ENCODE results near the gene CARD18.

The CARD18 gene

DNA sequence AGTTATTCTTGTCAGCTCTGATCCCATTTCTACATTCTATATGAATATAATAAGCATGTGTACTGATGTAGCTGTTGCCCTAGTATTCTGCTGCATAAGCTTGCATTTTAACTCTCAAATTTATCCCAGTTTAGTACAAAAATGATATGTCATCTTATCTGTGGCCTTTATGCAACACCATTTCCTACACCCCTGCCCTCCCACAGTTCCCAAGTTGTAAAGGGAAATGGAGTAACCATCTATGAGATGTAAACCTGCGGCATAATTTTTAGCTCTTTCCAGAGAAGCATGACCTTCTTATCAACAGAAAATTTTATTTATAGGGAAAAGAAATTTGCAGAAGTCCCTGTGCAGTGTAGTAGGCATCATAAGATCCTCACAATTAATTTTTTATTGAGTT, 18.9 kb upstream of the CARD18 start:
- DNase-seq (ENCODE audit: extremely low read depth, insufficient read length), result no peak

DNA sequence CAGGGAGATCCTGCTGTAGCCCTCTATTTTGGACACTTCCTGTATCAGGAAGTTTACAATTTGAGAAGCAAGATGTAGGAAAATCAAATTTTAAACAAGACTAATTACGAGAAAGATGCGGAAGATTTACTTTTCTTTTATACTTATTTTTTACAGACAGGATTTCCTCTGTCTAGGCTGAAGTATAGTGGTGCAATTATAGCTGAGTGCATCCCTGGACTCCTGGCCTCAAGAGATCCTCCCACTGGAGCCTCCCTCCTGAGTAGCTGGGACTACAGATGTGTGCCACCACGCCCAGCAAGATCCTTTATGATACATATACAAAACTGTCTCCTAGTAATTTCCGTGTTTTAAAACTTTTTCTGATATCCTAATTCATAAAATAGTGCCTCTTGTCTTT, 17.2 kb upstream of the CARD18 start:
- no peak for DNase-seq (ENCODE audit: extremely low read depth, insufficient read length)
- H3K27me3 ChIP-seq (replicated peaks; ENCODE audit: control insufficient read depth, insufficient read depth, low read length), result no peaks in the 10 kb centered on the region
- TF ChIP-seq, protein P1, sequence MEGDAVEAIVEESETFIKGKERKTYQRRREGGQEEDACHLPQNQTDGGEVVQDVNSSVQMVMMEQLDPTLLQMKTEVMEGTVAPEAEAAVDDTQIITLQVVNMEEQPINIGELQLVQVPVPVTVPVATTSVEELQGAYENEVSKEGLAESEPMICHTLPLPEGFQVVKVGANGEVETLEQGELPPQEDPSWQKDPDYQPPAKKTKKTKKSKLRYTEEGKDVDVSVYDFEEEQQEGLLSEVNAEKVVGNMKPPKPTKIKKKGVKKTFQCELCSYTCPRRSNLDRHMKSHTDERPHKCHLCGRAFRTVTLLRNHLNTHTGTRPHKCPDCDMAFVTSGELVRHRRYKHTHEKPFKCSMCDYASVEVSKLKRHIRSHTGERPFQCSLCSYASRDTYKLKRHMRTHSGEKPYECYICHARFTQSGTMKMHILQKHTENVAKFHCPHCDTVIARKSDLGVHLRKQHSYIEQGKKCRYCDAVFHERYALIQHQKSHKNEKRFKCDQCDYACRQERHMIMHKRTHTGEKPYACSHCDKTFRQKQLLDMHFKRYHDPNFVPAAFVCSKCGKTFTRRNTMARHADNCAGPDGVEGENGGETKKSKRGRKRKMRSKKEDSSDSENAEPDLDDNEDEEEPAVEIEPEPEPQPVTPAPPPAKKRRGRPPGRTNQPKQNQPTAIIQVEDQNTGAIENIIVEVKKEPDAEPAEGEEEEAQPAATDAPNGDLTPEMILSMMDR (IDR thresholded peaks at IDR 0.05; ENCODE audit: insufficient read depth, low read length, poor library complexity, severe bottlenecking), result no peak
- no peaks in the 10 kb centered on the region for H3K36me3 ChIP-seq (ENCODE audit: control insufficient read depth, insufficient read depth, low read length)
- H3K4me3 ChIP-seq (replicated peaks; ENCODE audit: low read depth, low read length), result no peak overlapping the region

More for the DNA sequence above, 18.9 kb upstream of the CARD18 start:
- Histone ChIP-seq H3K27me3 (replicated peaks; ENCODE audit: control insufficient read depth, insufficient read depth, low read length) (no peaks in the 10 kb centered on the region), H3K4me3 (replicated peaks; ENCODE audit: low read depth, low read length) (no peak overlapping the region), H3K36me3 (ENCODE audit: control insufficient read depth, insufficient read depth, low read length) (no peaks in the 10 kb centered on the region)
- TF ChIP-seq, protein P1 (IDR thresholded peaks at IDR 0.05; ENCODE audit: insufficient read depth, low read length, poor library complexity, severe bottlenecking), result no peak

DNA sequence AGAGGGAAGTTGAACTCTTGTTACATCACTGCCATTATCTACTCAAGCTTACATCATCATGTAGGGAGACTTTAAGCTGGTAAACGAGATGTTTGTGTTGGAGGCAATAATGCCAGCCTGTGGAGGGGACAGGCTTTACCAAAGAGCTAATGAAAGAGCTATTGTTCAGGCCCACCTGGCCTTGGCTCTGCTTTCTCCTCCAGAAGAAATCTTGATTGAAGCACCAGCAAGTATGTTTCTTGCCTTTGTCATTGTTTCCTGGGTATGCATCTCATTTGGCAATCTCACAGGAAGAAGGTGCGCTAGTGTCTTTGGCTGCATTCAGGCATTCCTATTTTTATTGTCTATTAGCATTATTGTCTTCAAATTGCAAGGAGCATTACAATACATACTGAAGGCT, 16.7 kb upstream of the CARD18 start:
- Histone ChIP-seq H3K27me3 (replicated peaks; ENCODE audit: control insufficient read depth, insufficient read depth, low read length) (no peaks in the 10 kb centered on the region), H3K4me3 (replicated peaks; ENCODE audit: low read depth, low read length) (no peak overlapping the region), H3K36me3 (ENCODE audit: control insufficient read depth, insufficient read depth, low read length) (no peaks in the 10 kb centered on the region)
- TF ChIP-seq, protein P1 (IDR thresholded peaks at IDR 0.05; ENCODE audit: insufficient read depth, low read length, poor library complexity, severe bottlenecking), result no peak
- no peak for DNase-seq (ENCODE audit: extremely low read depth, insufficient read length)

DNA sequence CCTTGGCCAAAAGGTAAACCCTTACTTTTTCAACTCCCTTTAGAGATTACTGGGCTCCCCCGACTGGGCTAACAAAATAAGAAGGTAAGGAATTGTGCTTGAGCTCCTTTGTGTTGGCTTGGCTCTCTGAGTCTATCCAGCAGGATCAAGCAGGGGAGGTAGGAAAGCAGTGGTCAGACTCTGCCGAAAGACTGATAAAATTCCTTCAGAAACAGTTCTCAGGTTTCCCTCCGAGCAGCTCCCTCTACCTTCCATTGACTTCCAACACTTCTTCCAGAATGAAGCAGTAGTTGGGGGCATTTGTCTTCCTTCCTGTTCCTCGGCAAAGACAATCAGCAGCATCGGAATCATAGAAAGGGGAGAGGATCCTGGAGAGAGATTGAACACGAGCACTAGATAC, 16.1 kb upstream of the CARD18 start:
- TF ChIP-seq, protein P1 (IDR thresholded peaks at IDR 0.05; ENCODE audit: insufficient read depth, low read length, poor library complexity, severe bottlenecking), result no peak
- Histone ChIP-seq H3K4me3 (replicated peaks; ENCODE audit: low read depth, low read length) (no peak overlapping the region), H3K36me3 (ENCODE audit: control insufficient read depth, insufficient read depth, low read length) (no peaks in the 10 kb centered on the region), H3K27me3 (replicated peaks; ENCODE audit: control insufficient read depth, insufficient read depth, low read length) (no peaks in the 10 kb centered on the region)
- no peak for DNase-seq (ENCODE audit: extremely low read depth, insufficient read length)

DNA sequence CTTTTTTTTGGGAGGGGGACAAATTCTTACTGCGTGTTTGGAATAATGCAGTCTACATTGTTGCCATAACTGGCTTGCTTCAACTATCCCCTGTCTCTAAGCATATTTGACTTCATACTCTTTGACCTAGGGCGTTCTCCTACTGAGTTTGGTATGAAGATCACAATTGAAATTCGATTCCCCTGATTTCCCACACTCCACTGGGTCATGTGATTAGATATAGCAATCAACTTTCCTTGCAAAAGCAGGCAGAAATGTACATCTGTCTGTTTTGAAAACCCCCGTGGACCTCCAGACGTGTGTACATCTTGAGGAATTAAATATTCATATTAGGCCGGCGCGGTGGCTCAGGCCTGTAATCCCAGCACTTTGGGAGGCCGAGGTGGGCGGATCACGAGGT, 13.8 kb upstream of the CARD18 start:
- Histone ChIP-seq H3K4me3 (replicated peaks; ENCODE audit: low read depth, low read length) (no peak overlapping the region), H3K27me3 (replicated peaks; ENCODE audit: control insufficient read depth, insufficient read depth, low read length) (no peaks in the 10 kb centered on the region), H3K36me3 (ENCODE audit: control insufficient read depth, insufficient read depth, low read length) (no peaks in the 10 kb centered on the region)
- TF ChIP-seq, protein P1 (IDR thresholded peaks at IDR 0.05; ENCODE audit: insufficient read depth, low read length, poor library complexity, severe bottlenecking), result no peak
- DNase-seq (ENCODE audit: extremely low read depth, insufficient read length), result no peak

DNA sequence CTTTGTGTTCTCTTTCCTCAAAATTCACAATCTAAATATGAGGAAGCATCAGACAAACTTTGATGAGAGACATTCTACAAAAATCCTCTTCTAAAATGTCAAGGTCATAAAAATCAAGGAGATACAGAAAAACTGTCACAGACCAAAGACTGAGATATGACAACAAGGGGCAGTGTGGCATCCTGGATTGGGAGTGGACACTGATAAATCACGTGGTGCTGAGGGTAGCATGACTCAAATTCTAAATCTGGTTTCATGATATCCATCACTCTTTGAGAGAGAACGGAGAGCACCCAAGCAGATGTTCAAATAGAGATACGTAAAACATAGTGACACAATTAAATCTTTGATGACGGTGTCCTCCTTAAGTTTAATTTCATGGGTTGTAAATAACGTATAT, 13.0 kb upstream of the CARD18 start:
- Histone ChIP-seq H3K27me3 (replicated peaks; ENCODE audit: control insufficient read depth, insufficient read depth, low read length) (no peaks in the 10 kb centered on the region), H3K4me3 (replicated peaks; ENCODE audit: low read depth, low read length) (no peak overlapping the region), H3K36me3 (ENCODE audit: control insufficient read depth, insufficient read depth, low read length) (no peaks in the 10 kb centered on the region)
- TF ChIP-seq, protein P1 (IDR thresholded peaks at IDR 0.05; ENCODE audit: insufficient read depth, low read length, poor library complexity, severe bottlenecking), result no peak
- DNase-seq (ENCODE audit: extremely low read depth, insufficient read length), result no peak
